Measurements from ENCODE around the gene RAMACL.
"Not testable (repeated sequence)": the region's sequence is repeated elsewhere in the genome, so short reads cannot be mapped to it uniquely, and the experiment has no call there.

The RAMACL gene

DNA sequence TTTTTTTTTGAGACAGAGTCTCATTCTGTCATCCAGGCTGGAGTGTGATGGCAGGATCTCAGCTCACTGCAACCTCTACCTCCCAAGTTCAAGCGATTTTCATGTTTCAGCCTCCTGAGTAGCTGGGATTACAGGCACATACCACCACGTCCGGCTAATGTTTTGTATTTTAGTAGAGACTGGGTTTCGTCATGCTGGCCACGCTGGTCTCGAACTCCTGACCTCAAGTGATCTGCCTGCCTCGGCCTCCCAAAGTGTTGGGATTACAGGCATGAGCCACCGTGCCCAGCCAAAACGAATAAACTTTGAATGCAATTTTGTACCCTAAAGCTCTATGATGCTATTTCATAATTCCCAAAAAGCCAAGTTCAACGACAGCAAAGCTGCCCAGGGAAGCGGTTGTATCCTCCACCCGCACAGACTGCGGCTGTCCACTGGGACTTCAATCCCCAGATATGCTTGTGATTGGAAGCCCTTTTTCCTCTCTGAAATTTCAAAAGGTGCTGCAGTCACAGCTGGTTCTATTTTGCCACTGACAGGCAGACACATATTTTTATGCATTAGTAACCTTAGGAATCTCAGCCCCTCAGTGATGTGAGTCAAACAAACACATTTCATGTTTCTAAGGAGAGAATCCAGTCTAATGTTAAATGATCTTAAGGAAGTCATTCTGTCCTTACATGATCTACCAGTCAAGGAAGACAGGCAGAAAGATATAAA is 8.7 kb upstream of the RAMACL start:
- no peak for DNase-seq

DNA sequence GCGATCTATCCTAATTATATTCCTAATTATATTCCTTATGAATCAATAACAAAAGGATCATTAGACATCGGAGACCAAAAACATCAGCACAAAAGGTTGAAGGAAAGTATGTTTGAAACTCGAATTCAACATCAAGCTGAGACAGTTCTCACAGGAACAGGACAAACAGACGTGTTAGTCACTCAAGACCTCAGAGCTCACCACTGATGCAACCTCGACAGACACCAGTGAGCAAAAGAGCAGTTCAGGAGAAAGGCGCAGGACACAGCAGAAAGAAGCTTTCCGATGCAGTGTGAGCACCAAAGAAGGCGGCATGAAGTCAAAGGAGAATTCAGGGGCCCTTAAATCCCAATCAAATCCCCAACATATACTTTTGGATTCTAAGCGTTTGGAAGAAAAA is 6.3 kb upstream of the RAMACL start:
- DNase-seq = no peak

DNA sequence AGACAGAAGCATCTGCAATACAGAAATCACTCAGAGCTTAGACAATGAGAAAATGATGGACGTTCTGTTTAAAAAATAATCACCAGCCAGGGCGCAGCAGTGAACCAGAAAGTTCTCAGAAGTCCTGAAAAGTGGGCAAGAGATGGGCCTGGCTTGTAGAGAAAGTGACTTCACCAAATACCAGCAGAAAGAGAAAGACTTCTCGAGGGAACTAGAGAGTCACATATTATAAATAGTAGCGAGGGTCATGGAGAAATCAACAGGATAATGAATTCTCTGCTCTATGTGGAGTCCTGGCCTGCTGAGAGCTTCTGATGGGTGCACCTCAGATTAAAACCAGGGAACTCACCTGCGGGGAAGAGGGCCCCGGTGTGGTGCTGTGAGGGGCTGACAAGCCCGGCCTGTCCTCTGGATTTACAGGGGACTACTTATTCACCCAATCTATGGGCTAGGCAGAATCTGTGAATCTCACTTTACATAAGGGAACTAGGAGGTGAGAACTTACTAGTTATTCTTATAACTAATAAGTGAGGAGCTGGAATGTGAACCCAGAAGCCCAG is 5.6 kb upstream of the RAMACL start:
- DNase-seq = no peak

DNA sequence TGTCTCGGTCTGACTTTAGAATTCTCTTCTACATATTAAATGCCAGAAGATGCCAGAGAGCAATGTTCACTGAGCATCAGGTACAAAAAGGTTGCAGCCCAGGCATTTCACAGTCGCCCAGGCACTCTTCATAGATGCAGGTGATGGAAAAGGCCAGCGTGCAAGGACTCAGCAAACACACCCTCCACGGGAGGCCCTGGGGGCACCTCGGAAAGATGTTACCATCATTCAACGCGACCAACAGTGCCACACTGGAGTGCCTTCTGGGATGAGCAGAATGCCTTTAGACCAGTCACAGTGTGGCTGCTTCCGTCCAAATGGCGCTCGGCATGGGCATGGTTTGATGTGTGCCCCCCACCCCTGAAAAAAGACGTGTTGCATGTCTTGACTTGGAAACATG is 4.5 kb upstream of the RAMACL start:
- DNase-seq = no peak

DNA sequence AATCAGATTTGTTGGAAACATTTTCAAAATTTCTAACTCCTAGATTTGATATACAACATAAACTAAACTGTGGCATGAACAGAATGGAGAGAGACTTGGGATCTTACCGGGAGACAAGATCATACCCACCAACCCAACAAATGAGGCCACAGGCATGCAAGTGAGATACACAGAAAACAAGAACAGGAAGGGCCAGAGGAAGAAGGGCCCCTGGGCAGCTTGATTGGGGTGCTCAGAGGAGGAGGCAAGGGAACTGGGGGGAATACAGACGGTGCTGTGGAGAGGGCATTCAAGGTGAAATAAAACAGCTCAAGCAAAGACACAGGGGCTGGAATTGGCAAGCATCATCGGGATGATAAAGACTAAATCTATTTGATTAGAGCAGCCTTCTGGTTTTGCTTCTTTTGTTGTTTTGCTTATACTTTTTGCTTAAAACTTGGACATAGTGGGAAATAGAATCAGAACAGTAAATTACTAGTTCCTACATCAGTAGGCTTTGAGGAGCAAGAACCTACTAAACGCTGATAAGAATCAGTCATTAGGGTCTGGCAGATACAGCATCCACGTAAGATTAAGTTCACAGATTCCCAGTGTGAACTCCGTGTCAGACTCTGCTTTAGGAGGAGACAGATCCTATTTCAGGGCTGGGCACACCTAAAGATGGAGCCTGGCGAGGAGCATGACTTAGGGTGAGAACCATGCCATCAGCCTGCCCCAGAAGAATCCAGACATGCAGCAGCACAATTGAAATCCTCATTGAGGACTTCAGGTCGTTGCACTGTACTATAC is 3.5 kb upstream of the RAMACL start:
- DNase-seq = no peak

DNA sequence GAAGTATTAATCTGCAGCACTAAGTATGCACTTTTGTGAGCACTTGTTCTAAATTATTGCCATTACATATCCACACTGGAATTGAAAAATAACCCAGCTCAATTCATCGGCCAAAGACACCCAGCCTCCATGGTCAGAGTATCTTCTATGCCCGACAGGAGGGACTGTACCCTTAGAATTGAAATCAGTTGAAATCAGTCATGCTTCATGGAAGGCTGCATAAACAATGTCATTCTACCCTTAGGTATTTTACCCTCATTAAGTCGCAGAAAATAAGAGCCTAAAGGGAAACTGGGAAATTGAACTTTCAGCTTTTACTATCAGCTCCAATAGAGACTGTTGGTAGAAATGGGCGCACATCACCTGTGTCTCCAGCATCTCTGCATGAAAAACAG is 2.9 kb upstream of the RAMACL start:
- no peak for DNase-seq

DNA sequence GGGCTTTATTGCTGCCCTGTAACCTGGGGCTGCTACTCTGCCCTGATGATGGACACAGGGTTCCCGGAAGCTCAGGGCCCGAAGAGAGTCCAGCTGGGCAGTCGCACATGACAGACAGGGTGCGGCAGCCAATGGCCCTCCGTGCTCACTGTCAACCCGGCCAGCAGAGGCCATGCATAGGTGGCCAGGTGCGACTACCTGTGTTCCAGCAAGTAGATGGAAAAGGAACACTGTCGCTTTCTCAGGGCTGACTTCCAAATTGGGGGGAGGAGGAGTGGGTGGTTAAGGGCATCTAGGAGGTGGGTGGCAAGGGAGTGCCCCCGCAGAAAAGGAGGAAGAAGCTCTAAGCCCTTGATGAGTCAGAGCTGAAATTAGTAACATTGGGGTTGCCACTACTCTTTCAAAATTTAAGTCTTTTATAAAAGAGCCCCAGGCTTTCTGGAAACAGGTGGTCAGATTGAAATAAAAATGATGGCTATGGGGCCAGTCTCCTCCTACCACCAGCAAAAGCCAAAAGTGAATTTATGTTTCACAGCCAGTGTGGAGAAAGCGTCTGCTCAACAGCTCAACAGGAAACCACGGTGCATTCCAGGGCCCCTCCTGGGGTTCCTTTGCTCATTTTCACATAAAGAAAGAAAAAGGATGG is 2.3 kb upstream of the RAMACL start:
- DNase-seq = no peak

DNA sequence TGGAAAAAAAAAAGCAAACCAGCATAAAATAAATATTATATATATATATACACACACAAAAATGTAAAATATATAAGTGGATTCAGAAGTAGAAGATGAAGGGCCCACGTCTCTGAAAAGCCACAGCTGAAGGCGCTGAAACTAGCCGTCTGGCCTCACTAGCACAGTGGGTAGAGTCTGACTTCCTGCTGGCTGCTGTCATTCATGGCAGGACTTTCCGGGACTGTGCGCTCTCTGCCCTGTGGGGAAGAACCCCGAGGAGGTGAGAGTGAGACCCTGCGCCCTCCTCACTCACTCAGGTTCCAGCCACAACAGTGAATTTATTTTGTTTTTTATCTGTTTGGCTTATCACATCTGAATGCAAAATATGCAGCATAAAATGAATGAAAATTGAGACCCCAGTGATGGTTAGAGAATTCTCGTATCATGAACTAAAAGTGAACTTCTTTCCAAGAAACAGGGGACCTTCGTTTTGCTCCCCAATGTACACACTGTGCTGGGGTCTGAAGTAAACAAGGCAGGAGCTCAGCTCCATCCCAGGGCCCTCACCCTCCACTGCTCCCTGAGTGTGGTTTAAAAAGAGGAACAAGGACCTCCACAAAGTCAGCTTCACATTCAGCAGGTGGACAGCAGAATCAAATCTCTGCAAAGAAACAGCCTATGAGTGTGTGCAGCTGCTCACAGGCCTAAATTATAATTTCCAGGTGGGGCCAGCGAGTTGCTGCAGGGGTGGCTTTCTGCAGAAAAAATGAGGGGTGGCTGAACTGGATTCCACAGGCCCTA is 1.3 kb upstream of the RAMACL start:
- DNase-seq = no peak

DNA sequence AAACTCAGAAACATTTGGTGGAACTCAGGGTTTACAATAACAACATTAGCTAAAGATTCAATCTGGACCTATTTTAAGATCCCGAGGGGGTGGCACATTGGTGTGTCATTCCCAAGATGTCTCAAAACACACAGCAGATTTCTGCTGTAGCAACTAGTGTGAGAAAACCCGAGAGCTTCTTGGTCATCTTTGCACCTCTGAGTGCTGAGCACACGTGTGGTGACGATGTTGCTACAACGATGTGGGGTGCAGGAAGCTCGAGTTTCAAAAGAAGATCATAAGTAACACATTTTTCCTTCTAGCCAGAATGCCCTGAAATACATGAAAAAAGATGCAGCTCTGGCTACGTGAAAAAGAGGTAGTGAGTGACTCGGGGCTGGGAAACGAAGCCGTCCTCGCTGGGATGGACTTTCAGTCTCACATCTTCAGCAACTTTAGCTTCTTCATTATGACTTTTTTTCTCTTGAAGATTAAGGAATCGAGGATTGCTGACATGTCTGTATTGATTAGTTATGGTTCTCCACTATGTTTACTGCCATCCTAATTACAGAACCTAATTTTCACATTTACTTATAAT is 1.5 kb downstream of the RAMACL start:
- no peak for DNase-seq

DNA sequence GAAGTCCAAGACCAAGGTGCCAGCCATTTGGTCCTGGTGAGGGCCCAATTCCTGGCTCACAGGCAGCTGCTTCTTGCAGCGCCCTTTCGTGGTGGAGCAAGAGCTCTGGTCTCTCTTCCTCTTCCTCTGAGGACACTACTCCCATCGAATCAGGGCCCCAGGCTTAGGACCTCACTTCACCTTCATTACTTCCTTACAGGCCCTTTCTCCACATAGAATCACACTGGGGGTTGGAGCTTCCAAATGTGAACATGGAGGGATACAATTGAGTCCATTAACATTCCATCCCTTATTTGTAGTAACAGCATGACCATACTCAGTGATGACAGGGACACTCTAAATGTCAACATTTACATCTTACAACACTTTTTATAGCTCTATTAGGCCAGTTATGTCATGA is 2.3 kb downstream of the RAMACL start:
- DNase-seq = no peak

DNA sequence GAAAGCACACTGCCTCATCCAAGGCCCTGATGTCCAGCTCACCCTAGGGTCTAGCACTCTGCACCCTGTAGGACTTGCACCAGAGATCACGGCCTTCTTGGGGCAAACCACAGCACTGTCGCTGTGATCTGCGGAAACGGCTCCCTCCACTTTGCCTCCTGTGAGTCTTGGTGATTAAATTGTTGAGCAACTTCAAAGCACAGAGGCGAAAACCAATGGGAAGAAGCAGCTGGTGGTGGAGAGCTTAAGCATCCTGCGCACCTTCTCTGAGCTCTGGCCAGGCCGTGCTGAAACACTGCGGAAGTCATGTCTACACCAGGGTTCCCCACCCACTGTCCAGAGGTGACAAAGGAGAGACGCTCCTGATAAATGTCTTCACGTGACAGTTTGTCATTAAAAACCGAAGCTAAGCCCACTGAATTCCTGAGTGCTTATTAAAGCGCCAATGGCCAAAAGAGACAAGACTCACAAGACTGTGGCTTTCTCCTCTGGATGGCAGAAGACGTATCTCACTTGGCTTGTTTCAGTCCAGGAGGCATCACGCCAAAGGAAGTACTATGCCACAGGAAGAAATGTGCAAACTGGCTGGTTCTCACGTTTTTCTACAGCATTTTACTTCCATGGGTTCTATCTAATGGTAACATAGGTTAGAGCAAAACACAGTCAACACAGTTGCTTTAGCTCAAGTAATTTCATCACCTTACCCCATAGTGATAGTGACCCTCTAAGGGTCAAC is 3.1 kb downstream of the RAMACL start:
- no peak for DNase-seq

DNA sequence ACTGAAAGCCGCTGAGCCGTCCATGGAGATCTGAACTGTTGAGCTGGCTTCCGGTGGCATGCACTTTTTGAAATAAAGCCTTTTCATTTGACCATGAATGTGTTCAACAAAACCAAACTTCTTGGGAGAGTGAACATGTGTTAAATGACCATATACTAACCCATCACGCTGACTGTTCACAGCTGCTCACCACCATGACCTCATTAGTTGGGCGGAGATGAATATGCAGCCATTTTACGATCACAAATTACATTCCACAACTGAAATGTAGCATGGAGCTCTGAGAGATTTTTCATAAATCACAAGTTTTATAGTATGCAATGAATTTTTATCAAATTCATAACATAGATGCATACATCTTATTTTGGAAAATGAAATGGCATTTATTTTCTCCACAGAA is 4.2 kb downstream of the RAMACL start:
- no peak for DNase-seq

DNA sequence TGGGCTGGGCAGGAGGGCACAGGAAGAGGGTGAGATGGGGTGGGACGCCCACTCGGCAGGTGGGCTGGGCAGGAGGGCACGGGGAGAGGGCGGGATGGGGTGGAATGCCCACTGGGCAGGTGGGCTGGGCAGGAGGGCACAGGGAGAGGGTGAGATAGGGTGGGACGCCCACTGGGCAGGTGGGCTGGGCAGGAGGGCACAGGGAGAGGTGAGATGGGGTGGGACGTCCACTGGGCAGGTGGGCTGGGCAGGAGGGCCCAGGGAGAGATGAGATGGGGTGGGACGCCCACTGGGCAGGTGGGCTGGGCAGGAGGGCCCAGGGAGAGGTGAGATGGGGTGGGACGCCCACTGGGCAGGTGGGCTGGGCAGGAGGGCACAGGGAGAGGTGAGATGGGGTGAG is 4.7 kb downstream of the RAMACL start:
- DNase-seq = not testable (repeated sequence)

DNA sequence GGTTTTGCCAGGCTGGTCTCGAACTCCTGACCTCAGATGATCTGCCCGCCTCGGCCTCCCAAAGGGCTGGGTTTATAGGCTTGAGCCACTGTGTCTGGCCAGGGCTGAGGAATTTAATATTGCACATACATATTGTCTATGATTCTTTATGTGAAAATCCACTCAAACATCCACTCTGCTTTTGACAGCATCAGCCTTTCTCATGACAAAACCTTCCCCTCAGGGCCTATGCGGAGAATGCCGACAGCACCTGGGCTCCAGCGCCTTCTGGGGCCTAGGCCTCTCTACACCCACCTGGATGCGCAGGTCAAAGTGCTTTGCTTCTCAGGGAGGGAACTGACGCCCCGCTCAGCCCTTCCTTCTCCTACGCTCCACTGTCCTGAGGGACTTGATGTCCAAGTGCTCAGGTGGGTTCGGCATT is 5.4 kb downstream of the RAMACL start:
- DNase-seq = no peak

DNA sequence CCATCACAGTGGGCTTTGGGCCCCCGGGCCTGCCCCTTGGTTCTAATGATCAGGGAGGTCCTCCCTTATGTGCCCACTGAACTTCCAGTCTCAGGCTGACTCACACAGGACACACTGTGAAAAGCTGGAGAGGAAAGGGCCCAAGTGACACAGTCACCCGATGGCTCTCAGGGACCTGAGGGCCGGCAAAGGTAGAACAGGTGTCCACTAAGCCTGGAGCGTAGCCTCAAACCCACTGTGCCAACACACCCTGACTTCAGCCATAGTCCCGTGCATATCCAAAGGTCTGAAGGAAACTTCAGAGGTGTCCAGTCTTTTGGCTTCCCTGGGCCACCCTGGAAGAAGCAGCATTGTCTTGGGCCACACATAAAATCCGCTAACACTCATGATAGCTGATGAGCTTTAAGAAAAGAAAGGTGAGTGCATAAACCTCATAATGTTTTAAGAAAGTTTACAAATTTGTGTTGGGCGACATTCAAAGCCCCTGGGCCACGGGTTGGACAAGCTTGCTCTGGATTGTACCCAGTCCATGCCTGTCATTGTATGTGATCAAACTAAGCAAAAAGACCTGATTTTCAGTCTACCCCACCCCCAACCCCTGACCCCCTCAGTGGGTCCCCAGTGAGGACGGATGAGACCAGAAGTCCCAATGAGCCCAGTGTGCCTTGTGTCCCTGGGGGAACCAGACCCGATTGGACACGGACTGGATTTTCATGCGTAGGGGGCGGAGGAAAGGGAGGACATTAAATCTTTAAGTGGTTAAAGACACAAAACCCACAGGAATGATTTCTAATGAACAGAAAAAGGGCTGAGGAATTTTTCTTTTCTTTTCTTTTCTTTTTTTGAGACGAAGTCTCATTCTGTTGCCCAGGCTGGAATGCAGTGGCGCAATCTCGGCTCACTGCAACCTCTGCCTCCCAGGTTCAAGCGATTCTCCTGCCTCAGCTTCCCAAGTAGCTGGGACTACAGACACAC is 6.1 kb downstream of the RAMACL start:
- DNase-seq = no peak

DNA sequence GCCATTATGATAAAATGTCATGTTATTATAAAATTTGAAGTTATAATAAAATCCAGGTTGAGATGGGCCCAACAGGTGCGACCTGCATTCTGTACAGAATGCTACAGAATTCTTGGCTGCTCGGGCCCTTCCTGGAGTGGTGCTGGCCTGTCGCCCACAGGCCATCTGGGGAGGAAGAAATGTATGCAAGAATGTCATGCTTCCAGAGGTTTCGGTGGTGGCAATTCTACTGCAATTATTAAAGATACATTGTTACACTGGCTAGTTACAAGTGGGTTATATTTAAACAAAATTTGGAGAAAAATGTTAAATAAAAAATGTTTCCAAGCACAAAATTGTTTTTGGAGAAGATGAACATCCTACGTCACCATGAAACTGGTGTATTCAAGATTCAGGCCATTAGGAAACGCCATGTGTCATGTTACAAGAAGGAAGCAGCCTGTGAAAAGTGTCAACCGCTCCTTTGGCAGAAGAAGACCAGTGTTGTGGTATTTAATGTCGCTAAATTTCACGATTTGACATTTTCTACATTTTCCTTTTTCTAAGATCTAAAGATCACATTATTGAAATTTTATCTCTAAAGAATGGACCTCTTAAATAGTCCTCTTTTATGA is 7.1 kb downstream of the RAMACL start:
- DNase-seq = no peak

DNA sequence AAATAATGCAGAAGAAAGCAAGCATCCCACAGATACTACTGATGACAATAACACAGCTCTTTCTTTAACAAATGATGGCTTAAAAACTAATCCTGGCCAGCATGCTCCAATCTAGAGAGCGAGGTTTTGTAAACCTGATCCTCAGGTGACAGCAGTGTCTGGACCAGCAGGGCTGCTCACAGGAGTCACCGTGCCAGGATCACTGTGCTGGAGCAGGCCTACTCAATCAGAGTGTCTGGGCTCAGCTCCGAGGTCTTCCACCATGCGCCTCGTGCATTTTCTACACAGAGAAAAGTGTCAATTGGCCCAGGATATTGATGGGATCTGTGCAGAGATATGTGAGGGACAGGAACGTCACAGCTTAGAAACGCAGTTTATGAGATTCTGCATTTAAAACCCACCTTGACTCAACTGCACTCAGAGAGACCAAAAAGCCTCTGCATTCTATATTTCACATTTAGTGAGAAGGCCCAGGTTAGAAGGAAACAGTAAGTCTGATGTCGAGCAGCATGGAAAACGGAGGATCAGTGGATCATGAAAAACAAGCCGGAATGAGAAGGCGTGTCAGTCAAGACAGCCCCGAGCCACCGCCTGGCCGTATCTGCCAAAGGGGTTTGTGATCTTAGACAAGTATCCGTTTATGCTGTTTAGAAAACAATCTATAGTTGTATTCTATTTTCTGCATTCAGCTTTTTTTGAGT is 7.8 kb downstream of the RAMACL start:
- DNase-seq = no peak

DNA sequence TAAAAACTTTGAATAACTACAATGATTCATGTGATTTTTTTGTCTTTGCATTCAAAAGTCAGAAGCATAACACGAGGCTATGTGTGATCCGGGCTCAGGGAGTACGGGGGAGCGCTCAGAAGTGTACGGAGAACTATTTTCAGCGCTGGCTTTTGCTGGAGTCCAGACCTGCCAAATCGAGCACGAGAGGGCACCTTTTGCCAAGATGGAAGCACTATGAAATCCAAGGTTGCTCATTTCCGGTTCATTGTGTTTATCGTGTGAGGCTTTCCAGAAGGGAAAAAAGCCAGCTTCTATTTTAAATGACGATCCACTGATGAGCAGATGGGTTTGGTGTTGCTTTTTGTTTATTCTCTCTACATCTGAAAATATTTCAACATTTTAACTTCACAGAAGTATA is 11.3 kb downstream of the RAMACL start:
- DNase-seq = no peak

DNA sequence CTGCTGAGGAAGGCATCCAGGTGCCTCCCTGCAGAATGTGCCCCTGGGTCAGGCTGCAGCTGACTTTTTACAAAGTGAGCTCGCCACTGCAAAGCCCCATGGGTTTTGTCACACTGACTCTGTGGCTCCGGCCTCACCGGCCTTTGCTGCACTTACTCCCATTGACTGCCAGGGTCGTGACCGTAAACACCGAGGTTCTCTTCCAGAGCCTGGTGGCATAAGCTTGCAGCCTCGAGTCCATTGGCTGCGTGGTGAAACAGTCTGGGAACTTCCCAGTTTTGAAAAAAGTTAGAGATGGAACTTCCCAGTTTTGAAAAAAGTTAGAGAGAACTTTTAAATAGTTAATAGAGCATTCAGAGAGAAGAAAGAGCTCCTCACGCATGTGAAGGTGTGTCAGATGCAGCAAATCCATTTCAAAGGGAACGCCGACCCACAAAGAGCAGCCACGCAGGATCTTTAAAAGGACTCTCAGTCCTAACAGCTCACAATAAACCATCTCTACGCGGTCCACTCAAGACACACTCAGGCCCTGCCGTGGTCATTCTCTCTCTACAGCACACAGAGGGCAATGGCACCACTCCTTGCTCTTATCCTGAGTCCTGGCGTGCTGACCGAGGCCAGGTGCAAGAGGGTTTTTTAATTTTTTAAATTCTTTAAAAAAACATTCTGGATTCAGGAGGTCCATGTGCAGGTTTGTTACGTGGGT is 12.8 kb downstream of the RAMACL start:
- no peak for DNase-seq

Measured in stimulated activated CD8-positive, alpha-beta memory T cell treated with anti-CD3 and anti-CD28 coated beads, Interleukin-4, amount 100 ng/mL, for 48 hours (primary cell).